Stimulated activated naive B cell treated with anti-CD40 and anti-IgM and Interleukin-4, amounts not matched to agents 10 μg/mL and 1 μg/mL and 100 μg/mL, for 72 hours (primary cell): ENCODE measurements around the gene LIPT1.

Source experiments
- ATAC-seq, 2 donors: fragments of 150-1000 bp; cut with Tn5 transposase; replicated peaks; 2 replicates each; pipeline ENCODE4 v1.10.0; 2021; ENCODE audit warnings: moderate library complexity in 1 of 2
- DNase-seq: peaks from one replicate; pipeline ENCODE4 v3.0.0; 2021
- H3K27ac Mint-ChIP-seq: one replicate; pipeline ENCODE4 v1.8.0; 2022; ENCODE audit warnings: mild to moderate bottlenecking, mixed read lengths
- H3K27me3 Mint-ChIP-seq, 2 donors: one replicate each; pipeline ENCODE4 v1.8.0; 2022; ENCODE audit warnings: mixed read lengths in 2 of 2
- H3K36me3 Mint-ChIP-seq, 2 donors: one replicate each; pipeline ENCODE4 v1.8.0; 2022; ENCODE audit warnings: mixed read lengths in 2 of 2, mild to moderate bottlenecking in 1 of 2
- H3K4me1 Mint-ChIP-seq, 2 donors: one replicate each; pipeline ENCODE4 v1.8.0; 2022; ENCODE audit warnings: mixed read lengths in 2 of 2, mild to moderate bottlenecking in 1 of 2
- H3K4me3 Mint-ChIP-seq, 2 donors: one replicate each; pipeline ENCODE4 v1.8.0; 2022; ENCODE audit warnings: mild to moderate bottlenecking in 2 of 2, mixed read lengths in 2 of 2, moderate library complexity in 1 of 2
- H3K9me3 Mint-ChIP-seq, 2 donors: one replicate each; pipeline ENCODE4 v1.8.0; 2022; ENCODE audit warnings: mixed read lengths in 2 of 2, mild to moderate bottlenecking in 1 of 2

Gene LIPT1

DNA sequence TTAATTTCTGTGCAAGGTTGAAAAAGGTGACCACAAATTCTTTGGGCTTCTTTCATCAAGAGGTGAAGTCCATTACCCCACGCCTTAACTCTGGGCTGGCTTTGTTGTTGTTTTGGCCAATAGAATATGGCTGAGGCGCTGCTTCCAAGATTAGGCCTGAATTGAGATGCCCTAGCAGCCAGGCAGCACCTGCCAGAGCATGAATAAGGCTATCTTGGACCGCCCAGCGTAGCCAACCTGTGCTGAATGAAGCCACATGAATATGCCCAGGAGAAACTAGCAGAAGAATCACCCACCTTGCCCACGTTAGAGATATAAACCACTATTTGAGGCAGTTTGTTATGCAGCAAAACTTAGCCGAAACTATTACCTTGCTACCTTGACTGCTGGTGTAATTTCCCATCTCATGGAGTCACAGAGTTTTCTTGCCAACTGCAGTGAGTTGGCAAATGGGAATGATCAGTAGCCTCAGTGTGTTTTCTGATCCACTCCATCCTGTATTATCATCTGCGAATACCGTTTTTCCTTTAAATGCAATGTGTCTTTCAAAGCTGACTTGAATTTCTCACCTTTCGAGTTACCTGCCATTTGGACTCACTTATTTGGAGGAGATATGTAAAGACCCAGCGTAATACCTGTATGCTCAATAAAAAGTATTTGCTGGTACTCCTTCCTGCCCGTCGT is 704 bp upstream of the LIPT1 start:
- Mint-ChIP-seq H3K4me1 (peaks cover 31 to 34% of the 10 kb centered on the region in 2 donors), H3K36me3 (peaks cover 18 to 29% of the 10 kb centered on the region in 2 donors), H3K9me3 (no peaks in the 10 kb centered on the region), H3K27me3 (no peaks in the 10 kb centered on the region), H3K4me3 (no peak overlapping the region), H3K27ac (peak overlapping the region; percentile 95)
- DNase-seq (no peak), ATAC-seq (no peak)

DNA sequence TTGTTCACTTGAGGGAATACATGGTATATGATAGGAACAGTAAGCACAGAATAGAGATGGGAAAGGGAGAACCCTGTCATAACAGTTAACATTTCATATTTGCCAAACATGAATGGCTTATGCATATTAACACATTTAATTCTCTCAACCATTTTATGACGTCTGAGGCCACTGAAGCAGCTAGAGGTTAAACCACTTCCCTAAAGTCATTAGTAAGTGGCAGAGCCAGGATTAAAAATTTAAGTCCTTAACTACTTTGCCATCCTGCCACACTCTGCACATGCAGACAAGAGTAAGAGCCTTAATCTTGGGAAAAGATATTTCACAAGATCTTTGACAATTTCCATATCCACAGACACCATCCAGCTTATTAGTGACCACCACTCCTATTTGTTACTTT is 2.1 kb downstream of the LIPT1 start:
- Mint-ChIP-seq H3K4me3 (peak overlapping the region; percentile 18 to 21), H3K9me3 (no peaks in the 10 kb centered on the region), H3K27me3 (no peaks in the 10 kb centered on the region), H3K27ac (peak overlapping the region; percentile 59), H3K4me1 (peaks cover 36 to 40% of the 10 kb centered on the region in 2 donors), H3K36me3 (peaks cover 22 to 35% of the 10 kb centered on the region in 2 donors)
- peak; percentile 42 to 49 for ATAC-seq
- DNase-seq = no peak

GRCh38 chr2:99158599-99158998 is 3.8 kb downstream of the LIPT1 start:
- ATAC-seq (no peak), DNase-seq (no peak)
- peaks cover 36 to 40% of the 10 kb centered on the region in 2 donors for H3K4me1 Mint-ChIP-seq
- peak overlapping the region; percentile 43 for H3K27ac Mint-ChIP-seq
- H3K4me3 Mint-ChIP-seq = no peak overlapping the region
- peaks cover 25 to 37% of the 10 kb centered on the region in 2 donors for H3K36me3 Mint-ChIP-seq
- no peaks in the 10 kb centered on the region for H3K9me3 Mint-ChIP-seq
- no peaks in the 10 kb centered on the region for H3K27me3 Mint-ChIP-seq

GRCh38 chr2:99159594-99159993 is 4.8 kb downstream of the LIPT1 start:
- H3K27me3 Mint-ChIP-seq = no peaks in the 10 kb centered on the region
- H3K4me1 Mint-ChIP-seq = peaks cover 32 to 40% of the 10 kb centered on the region in 2 donors
- H3K4me3 Mint-ChIP-seq = no peak overlapping the region
- DNase-seq (no peak), ATAC-seq (no peak)
- H3K27ac Mint-ChIP-seq = peak overlapping the region; percentile 94
- no peaks in the 10 kb centered on the region for H3K9me3 Mint-ChIP-seq
- H3K36me3 Mint-ChIP-seq = peaks cover 26 to 41% of the 10 kb centered on the region in 2 donors

- DNase-seq = no peak
- H3K9me3 Mint-ChIP-seq = no peaks in the 10 kb centered on the region
- peaks cover 0 to 2% of the 10 kb centered on the region in 2 donors for H3K4me1 Mint-ChIP-seq
- no peaks in the 10 kb centered on the region for H3K27me3 Mint-ChIP-seq
- H3K4me3 Mint-ChIP-seq = no peak overlapping the region
- no peak overlapping the region for H3K27ac Mint-ChIP-seq
- peaks cover 20 to 42% of the 10 kb centered on the region in 2 donors for H3K36me3 Mint-ChIP-seq
- ATAC-seq = peak in 1 of 2 donors; percentile 31
Observed at GRCh38 chr2:99166218-99166617, 11.5 kb downstream of the LIPT1 start.

GRCh38 chr2:99169534-99169933 is 14.8 kb downstream of the LIPT1 start:
- no peak for DNase-seq
- peaks cover 7 to 13% of the 10 kb centered on the region in 2 donors for H3K4me1 Mint-ChIP-seq
- no peak overlapping the region for H3K4me3 Mint-ChIP-seq
- H3K36me3 Mint-ChIP-seq = peaks cover 17 to 48% of the 10 kb centered on the region in 2 donors
- no peak overlapping the region for H3K27ac Mint-ChIP-seq
- peak; percentile 48 to 68 for ATAC-seq
- H3K27me3 Mint-ChIP-seq = no peaks in the 10 kb centered on the region
- no peaks in the 10 kb centered on the region for H3K9me3 Mint-ChIP-seq

- peaks cover 13 to 50% of the 10 kb centered on the region in 2 donors for H3K36me3 Mint-ChIP-seq
- H3K27ac Mint-ChIP-seq = peak overlapping the region; percentile 25
- ATAC-seq (no peak), DNase-seq (no peak)
- H3K4me3 Mint-ChIP-seq = no peak overlapping the region
- no peaks in the 10 kb centered on the region for H3K9me3 Mint-ChIP-seq
- H3K27me3 Mint-ChIP-seq = no peaks in the 10 kb centered on the region
- peaks cover 12 to 28% of the 10 kb centered on the region in 2 donors for H3K4me1 Mint-ChIP-seq
Observed at GRCh38 chr2:99171377-99172140, 16.8 kb downstream of the LIPT1 start.

GRCh38 chr2:99180755-99181623 is 26.2 kb downstream of the LIPT1 start, which contains the start of the genes MITD1 and MRPL30:
Gene MITD1 (minus strand): TSS chr2:99181058. CDS start chr2:99180981, 77 bp downstream.
Gene MRPL30 (plus strand): TSS chr2:99181184. CDS start chr2:99186204, 5,020 bp downstream.
- ATAC-seq (peak; percentile 96 to 97), DNase-seq (peak; percentile 88)
- no peaks in the 10 kb centered on the region for H3K27me3 Mint-ChIP-seq
- H3K9me3 Mint-ChIP-seq = no peaks in the 10 kb centered on the region
- peaks cover 26 to 49% of the 10 kb centered on the region in 2 donors for H3K4me1 Mint-ChIP-seq
- H3K36me3 Mint-ChIP-seq = peaks cover 17 to 26% of the 10 kb centered on the region in 2 donors
- H3K4me3 Mint-ChIP-seq = peak within 1 kb of the TSS; percentile 99 to 100
- H3K27ac Mint-ChIP-seq = peak within 1 kb of the TSS; percentile 98

GRCh38 chr2:99181624-99182000 is 26.8 kb downstream of the LIPT1 start:
- Mint-ChIP-seq H3K27ac (no peak overlapping the region), H3K36me3 (peaks cover 17 to 26% of the 10 kb centered on the region in 2 donors), H3K4me1 (peaks cover 25 to 46% of the 10 kb centered on the region in 2 donors), H3K27me3 (no peaks in the 10 kb centered on the region), H3K9me3 (no peaks in the 10 kb centered on the region), H3K4me3 (peak overlapping the region; percentile 99 to 100)
- no peak for ATAC-seq
- no peak for DNase-seq

- H3K27ac Mint-ChIP-seq = no peak overlapping the region
- ATAC-seq (no peak), DNase-seq (no peak)
- H3K36me3 Mint-ChIP-seq = peaks cover 14 to 26% of the 10 kb centered on the region in 2 donors
- H3K27me3 Mint-ChIP-seq = no peaks in the 10 kb centered on the region
- H3K9me3 Mint-ChIP-seq = no peaks in the 10 kb centered on the region
- H3K4me3 Mint-ChIP-seq = peak overlapping the region; percentile 9 to 37
- H3K4me1 Mint-ChIP-seq = peaks cover 22 to 40% of the 10 kb centered on the region in 2 donors
Observed at GRCh38 chr2:99183025-99183424, 28.3 kb downstream of the LIPT1 start.

- H3K4me3 Mint-ChIP-seq = no peak overlapping the region
- peaks cover 11 to 25% of the 10 kb centered on the region in 2 donors for H3K36me3 Mint-ChIP-seq
- DNase-seq = no peak
- ATAC-seq = no peak
- H3K27me3 Mint-ChIP-seq = no peaks in the 10 kb centered on the region
- no peak overlapping the region for H3K27ac Mint-ChIP-seq
- H3K9me3 Mint-ChIP-seq = no peaks in the 10 kb centered on the region
- peaks cover 12 to 22% of the 10 kb centered on the region in 2 donors for H3K4me1 Mint-ChIP-seq
Observed at GRCh38 chr2:99184811-99185210, 30.0 kb downstream of the LIPT1 start.

- H3K27me3 Mint-ChIP-seq = no peaks in the 10 kb centered on the region
- no peak overlapping the region for H3K4me3 Mint-ChIP-seq
- H3K36me3 Mint-ChIP-seq = peaks cover 21 to 37% of the 10 kb centered on the region in 2 donors
- H3K9me3 Mint-ChIP-seq = peaks cover 3 to 4% of the 10 kb centered on the region in 2 donors
- no peak overlapping the region for H3K27ac Mint-ChIP-seq
- ATAC-seq (no peak), DNase-seq (no peak)
- peaks cover 8 to 15% of the 10 kb centered on the region in 2 donors for H3K4me1 Mint-ChIP-seq
Observed at GRCh38 chr2:99187011-99187410, 32.2 kb downstream of the LIPT1 start.

GRCh38 chr2:99188357-99188756 is 33.6 kb downstream of the LIPT1 start:
- no peak overlapping the region for H3K27ac Mint-ChIP-seq
- ATAC-seq (no peak), DNase-seq (no peak)
- no peaks in the 10 kb centered on the region for H3K27me3 Mint-ChIP-seq
- H3K36me3 Mint-ChIP-seq = peaks cover 28 to 44% of the 10 kb centered on the region in 2 donors
- peaks cover 6 to 7% of the 10 kb centered on the region in 2 donors for H3K9me3 Mint-ChIP-seq
- H3K4me3 Mint-ChIP-seq = no peak overlapping the region
- peaks cover 3 to 7% of the 10 kb centered on the region in 2 donors for H3K4me1 Mint-ChIP-seq

- H3K4me3 Mint-ChIP-seq = no peak overlapping the region
- peaks cover 35 to 52% of the 10 kb centered on the region in 2 donors for H3K36me3 Mint-ChIP-seq
- H3K27ac Mint-ChIP-seq = no peak overlapping the region
- DNase-seq (no peak), ATAC-seq (no peak)
- no peaks in the 10 kb centered on the region for H3K27me3 Mint-ChIP-seq
- H3K9me3 Mint-ChIP-seq = peaks cover 6 to 7% of the 10 kb centered on the region in 2 donors
- peaks cover 0 to 2% of the 10 kb centered on the region in 2 donors for H3K4me1 Mint-ChIP-seq
Observed at GRCh38 chr2:99190548-99190947, 35.8 kb downstream of the LIPT1 start.
